GM12878 (cell line): ENCODE results near the gene WDR45B. TPM values are rescaled to one million over a fixed set of nuclear protein-coding genes. Genes with fewer than 3 reads are reported as not detected.

Source experiments
- ATAC-seq: fragments of 200-7000 bp; cut with Tn5 transposase; 3 replicates; pipeline ENCODE4 v1.9.1; 2020; ENCODE audit warnings: mild to moderate bottlenecking, moderate library complexity
- BruUV-seq: library from RNA; stranded (reverse); fragments of 400-500 nt; replicated peaks from 2 replicates; lab custom pipeline; 2021; lab: Mats Ljungman, UMichigan
- CTCF ChIA-PET: fragments of 300-600 bp; sonication (Branson Sonifier 250); formaldehyde crosslinking; extraction: SDS; loops from one replicate; lab custom pipeline; 2021; ENCODE audit warnings: inconsistent platforms; lab: Yijun Ruan, JAX
- POLR2A ChIA-PET: fragments of 350-600 bp; formaldehyde crosslinking; extraction: SDS; loops from one replicate; lab custom pipeline; 2021; ENCODE audit warnings: inconsistent platforms; lab: Charles Lee
- RAD21 ChIA-PET: fragments of 300-600 bp; sonication (Branson Sonifier 250); formaldehyde crosslinking; loops from one replicate; lab custom pipeline; 2023; ENCODE audit warnings: antibody characterized with exemption; ENCODE audit not compliant: unreplicated experiment; lab: Charles Lee
- SMC1A ChIA-PET: fragments of 300-600 bp; sonication (Branson Sonifier 250); formaldehyde crosslinking; loops from one replicate; lab custom pipeline; 2023; ENCODE audit not compliant: unreplicated experiment, uncharacterized antibody; lab: Charles Lee
- DNase-seq: peaks from one replicate; pipeline ENCODE4 v3.0.0-alpha.2; 2011; ENCODE audit warnings: low read depth, low spot score
- FAIRE-seq: peaks from 3 replicates; lab custom pipeline; 2011; peaks lifted over from hg19 to GRCh38; lab: Jason Lieb, UNC
- H2AFZ ChIP-seq: 2 replicates; pipeline ENCODE4 v1.6.0; 2011; ENCODE audit warnings: low read depth, low read length, control low read depth; ENCODE audit not compliant: control insufficient read depth
- H3K27ac ChIP-seq: 2 replicates; pipeline ENCODE4 v1.5.1; 2011; ENCODE audit warnings: control low read depth; ENCODE audit not compliant: control insufficient read depth, insufficient read depth
- H3K27me3 ChIP-seq, 2 experiments: replicated peaks in 1 of 2; 2 replicates each; pipeline versions ENCODE4 v1.6.0 to v1.6.1; 2011; ENCODE audit warnings: low read length in 1 of 2; ENCODE audit not compliant: control insufficient read depth in 2 of 2, insufficient read depth in 2 of 2
- H3K36me3 ChIP-seq, 2 experiments: 2 replicates each; pipeline ENCODE4 v1.5.1; 2011; ENCODE audit warnings: low read length in 1 of 2; ENCODE audit not compliant: control insufficient read depth in 2 of 2, insufficient read depth in 2 of 2
- H3K4me1 ChIP-seq: 2 replicates; pipeline ENCODE4 v1.6.1; 2011; ENCODE audit warnings: mild to moderate bottlenecking, low read length, moderate library complexity, mixed read lengths; ENCODE audit not compliant: control insufficient read depth, insufficient read depth
- H3K4me2 ChIP-seq: 2 replicates; pipeline ENCODE4 v1.6.0; 2011; ENCODE audit warnings: control low read depth; ENCODE audit not compliant: control insufficient read depth, insufficient read depth
- H3K4me3 ChIP-seq: fragments of 200-600 bp; sonication (generic); 2 replicates; pipeline ENCODE4 v1.5.1; 2016
- H3K79me2 ChIP-seq: 2 replicates; pipeline ENCODE4 v1.6.0; 2011; ENCODE audit warnings: low read length; ENCODE audit not compliant: control insufficient read depth, insufficient read depth
- H3K9ac ChIP-seq: 2 replicates; pipeline ENCODE4 v1.8.0; 2011; ENCODE audit warnings: low read length, control low read depth, mixed read lengths; ENCODE audit not compliant: control insufficient read depth, insufficient read depth
- H3K9me3 ChIP-seq: replicated peaks from 3 replicates; pipeline ENCODE4 v1.5.1; 2011; ENCODE audit warnings: mild to moderate bottlenecking, low read length; ENCODE audit not compliant: control insufficient read depth, insufficient read depth
- H4K20me1 ChIP-seq: 2 replicates; pipeline ENCODE4 v1.6.0; 2011; ENCODE audit not compliant: control insufficient read depth, insufficient read depth
- CBX3 ChIP-seq: fragments of 200-600 bp; sonication (generic); IDR thresholded peaks from 2 replicates; pipeline ENCODE4 v1.6.1; 2016; ENCODE audit warnings: low read depth, borderline replicate concordance
- CEBPB ChIP-seq, 2 experiments: fragments of 150-350 bp in 1 of 2; IDR thresholded peaks; 2 replicates each; pipeline ENCODE4 v1.6.1; 2012 to 2014; ENCODE audit warnings: low read depth in 2 of 2, low read length in 2 of 2, borderline replicate concordance in 1 of 2, inconsistent platforms in 1 of 2
- KLF5 ChIP-seq: fragments of 450-650 bp; IDR thresholded peaks from 2 replicates; pipeline ENCODE4 v1.6.1; 2014; ENCODE audit warnings: mild to moderate bottlenecking; ENCODE audit not compliant: partially characterized antibody
- RAD51 ChIP-seq: fragments of 450-650 bp; IDR thresholded peaks from 2 replicates; pipeline ENCODE4 v1.6.1; 2016; ENCODE audit warnings: moderate library complexity, mild to moderate bottlenecking, inconsistent platforms
- RFX5 ChIP-seq: IDR thresholded peaks from 2 replicates; pipeline ENCODE4 v1.6.1; 2011; ENCODE audit warnings: low read depth, low read length, improper control_type of control experiment
- TCF3 ChIP-seq: IDR thresholded peaks from 2 replicates; pipeline ENCODE4 v1.6.1; 2012; ENCODE audit warnings: low read depth, mild to moderate bottlenecking, low read length, borderline replicate concordance; ENCODE audit not compliant: insufficient read depth
- WGBS: methylation state at CpG from one replicate; pipeline ENCODE4 v1.1.6; 2016; ENCODE audit warnings: low lambda C conversion rate; ENCODE audit not compliant: insufficient replicate concordance, insufficient coverage; ENCODE audit errors: missing lambda C conversion rate; 5-methylcytosine and 5-hydroxymethylcytosine counted together
- in situ Hi-C: fragments of 300-500 bp; cut with MboI; formaldehyde crosslinking; loops from 9 replicates; pipeline ENCODE4 v1.14.3; 2018; ENCODE audit warnings: mixed read lengths
- intact Hi-C: fragments of 100-400 bp; cut with micrococcal nuclease; formaldehyde crosslinking; loops from one replicate; pipeline ENCODE4 v1.14.2; 2022; ENCODE audit not compliant: unreplicated experiment
- polyA plus RNA-seq, 11 experiments: library from polyadenylated mRNA; depleted of rRNA in 4 of 11; unstranded in 6 of 11; stranded (reverse) in 5 of 11; fragments of >200 nt; fragmentation: Nextera tagmentation in 4 of 11; fragmentation: Illumina TruSeq in 1 of 11; extraction: Ambion mirVana in 4 of 11; extraction: Trizol in 1 of 11; gene quantifications; 1 replicate in 1 of 11; 2 replicates in 10 of 11; pipeline versions ENCODE4 v1.2.1 to v1.2.3, GENCODE V29; 2011 to 2016; ENCODE audit warnings: inconsistent platforms in 2 of 11, missing spikeins in 2 of 11, low read depth in 1 of 11
- total RNA-seq, 4 experiments: library from RNA; depleted of rRNA in 3 of 4; stranded (reverse); fragments of >200 nt in 3 of 4; fragmentation: Illumina TruSeq in 1 of 4; extraction: Trizol in 1 of 4; gene quantifications; 2 replicates each; pipeline versions ENCODE4 v1.2.1 to v1.2.3, GENCODE V29; 2013 to 2021
- TF ChIP-seq, protein P1 (sequence below): IDR thresholded peaks from 2 replicates; pipeline ENCODE4 v1.6.1; 2012; ENCODE audit warnings: low read length, inconsistent platforms
- TF ChIP-seq, protein P2 (sequence below): fragments of 450-650 bp; conservative IDR thresholded peaks from 2 replicates; pipeline ENCODE4 v1.6.1; 2017; ENCODE audit warnings: mild to moderate bottlenecking, moderate library complexity

Gene WDR45B
- total and polyA plus RNA-seq, 10 of the 15 experiments (the other 5 are each of a cell fraction or from before 2014, with no cell fraction given): 1.0 to 73.7 (median 26.6) TPM

- TF ChIP-seq, protein P1, sequence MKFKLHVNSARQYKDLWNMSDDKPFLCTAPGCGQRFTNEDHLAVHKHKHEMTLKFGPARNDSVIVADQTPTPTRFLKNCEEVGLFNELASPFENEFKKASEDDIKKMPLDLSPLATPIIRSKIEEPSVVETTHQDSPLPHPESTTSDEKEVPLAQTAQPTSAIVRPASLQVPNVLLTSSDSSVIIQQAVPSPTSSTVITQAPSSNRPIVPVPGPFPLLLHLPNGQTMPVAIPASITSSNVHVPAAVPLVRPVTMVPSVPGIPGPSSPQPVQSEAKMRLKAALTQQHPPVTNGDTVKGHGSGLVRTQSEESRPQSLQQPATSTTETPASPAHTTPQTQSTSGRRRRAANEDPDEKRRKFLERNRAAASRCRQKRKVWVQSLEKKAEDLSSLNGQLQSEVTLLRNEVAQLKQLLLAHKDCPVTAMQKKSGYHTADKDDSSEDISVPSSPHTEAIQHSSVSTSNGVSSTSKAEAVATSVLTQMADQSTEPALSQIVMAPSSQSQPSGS: no peak
- TF ChIP-seq CBX3: no peak
- TF ChIP-seq KLF5: no peak
- no peak for TF ChIP-seq RFX5
- no peak for TF ChIP-seq TCF3
- TF ChIP-seq, protein P2, sequence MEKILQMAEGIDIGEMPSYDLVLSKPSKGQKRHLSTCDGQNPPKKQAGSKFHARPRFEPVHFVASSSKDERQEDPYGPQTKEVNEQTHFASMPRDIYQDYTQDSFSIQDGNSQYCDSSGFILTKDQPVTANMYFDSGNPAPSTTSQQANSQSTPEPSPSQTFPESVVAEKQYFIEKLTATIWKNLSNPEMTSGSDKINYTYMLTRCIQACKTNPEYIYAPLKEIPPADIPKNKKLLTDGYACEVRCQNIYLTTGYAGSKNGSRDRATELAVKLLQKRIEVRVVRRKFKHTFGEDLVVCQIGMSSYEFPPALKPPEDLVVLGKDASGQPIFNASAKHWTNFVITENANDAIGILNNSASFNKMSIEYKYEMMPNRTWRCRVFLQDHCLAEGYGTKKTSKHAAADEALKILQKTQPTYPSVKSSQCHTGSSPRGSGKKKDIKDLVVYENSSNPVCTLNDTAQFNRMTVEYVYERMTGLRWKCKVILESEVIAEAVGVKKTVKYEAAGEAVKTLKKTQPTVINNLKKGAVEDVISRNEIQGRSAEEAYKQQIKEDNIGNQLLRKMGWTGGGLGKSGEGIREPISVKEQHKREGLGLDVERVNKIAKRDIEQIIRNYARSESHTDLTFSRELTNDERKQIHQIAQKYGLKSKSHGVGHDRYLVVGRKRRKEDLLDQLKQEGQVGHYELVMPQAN: no peak
- no peak for TF ChIP-seq RAD51
- TF ChIP-seq CEBPB (IDR thresholded peaks at IDR 0.05; ENCODE audit: borderline replicate concordance in 1 of 2, low read depth in 2 of 2, low read length in 2 of 2): no peak
- Histone ChIP-seq H2AFZ (no peak overlapping the region), H3K4me2 (no peak overlapping the region), H3K9ac (no peak overlapping the region), H4K20me1 (no peaks in the 10 kb centered on the region), H3K4me3 (no peak overlapping the region), H3K9me3 (peaks cover 11% of the 10 kb centered on the region; the same call in 2 of the 3 replicates), H3K4me1 (no peaks in the 10 kb centered on the region), H3K36me3 (no peaks in the 10 kb centered on the region), H3K79me2 (no peaks in the 10 kb centered on the region), H3K27ac (no peak overlapping the region), H3K27me3 (no peaks in the 10 kb centered on the region; a peak in 1 of 4 replicates)
- ChIA-PET RAD21 (no interaction called here), CTCF (no interaction called here), POLR2A (no interaction called here), SMC1A (no interaction called here)
- FAIRE-seq (no peak), DNase-seq (no peak), ATAC-seq (no peak)
- no TSS peak for BruUV-seq
- in situ Hi-C loops (no loop called here), intact Hi-C loops (no loop called here)
- WGBS: 82% methylated on average over 22 of the region's 22 CpGs
Measured at GRCh38 chr17:82693168-82693867, 45.1 kb upstream of the WDR45B start.
